NCI-H1930 (cell line): ENCODE data around the gene UGP2.
"Not testable (repeated sequence)": the region's sequence is repeated elsewhere in the genome, so short reads cannot be mapped to it uniquely, and the experiment has no call there.

Experiments
- DNase-seq, 2 experiments: peaks; one replicate each; lab custom pipeline; 2025; lab: John Stamatoyannopoulos, UW

UGP2 gene

DNA sequence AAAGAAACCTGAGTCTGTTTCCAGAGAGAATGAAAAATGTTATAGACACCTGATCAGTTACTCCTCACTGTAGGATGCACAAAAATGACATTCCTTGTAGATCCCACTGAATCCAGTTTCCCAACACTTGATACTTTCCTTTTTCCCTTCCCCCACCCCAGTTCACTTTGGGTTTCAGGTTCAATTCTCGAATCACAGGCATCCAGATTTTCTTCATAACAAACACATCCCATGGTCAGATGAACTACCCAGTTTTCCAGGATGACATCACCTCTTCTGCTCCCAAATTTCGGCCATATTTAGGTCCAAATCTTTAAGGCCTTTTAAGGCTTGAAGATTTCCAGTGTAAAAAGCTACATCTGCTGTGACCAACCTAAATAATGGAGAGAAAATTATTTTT, 51.5 kb downstream of the UGP2 start:
- DNase-seq, result no peak

DNA sequence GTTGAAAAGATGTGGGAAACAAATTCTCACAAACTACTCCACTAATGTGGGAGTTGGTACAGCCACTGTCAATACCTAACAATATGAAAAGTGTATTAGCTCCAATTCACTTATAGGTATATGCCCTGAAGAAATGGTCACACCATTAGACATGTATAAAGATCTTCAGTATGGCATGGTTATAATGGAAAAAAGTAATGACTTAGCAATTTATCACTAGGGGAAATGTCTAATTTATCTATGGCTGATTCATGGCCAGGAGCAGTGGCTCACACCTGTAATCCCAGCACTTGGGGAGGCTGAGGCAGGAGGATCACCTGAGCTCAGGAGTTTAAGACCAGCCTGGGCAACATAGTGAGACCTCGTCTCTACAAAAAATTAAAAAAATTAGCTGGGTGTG, 52.5 kb downstream of the UGP2 start:
- no peak for DNase-seq

DNA sequence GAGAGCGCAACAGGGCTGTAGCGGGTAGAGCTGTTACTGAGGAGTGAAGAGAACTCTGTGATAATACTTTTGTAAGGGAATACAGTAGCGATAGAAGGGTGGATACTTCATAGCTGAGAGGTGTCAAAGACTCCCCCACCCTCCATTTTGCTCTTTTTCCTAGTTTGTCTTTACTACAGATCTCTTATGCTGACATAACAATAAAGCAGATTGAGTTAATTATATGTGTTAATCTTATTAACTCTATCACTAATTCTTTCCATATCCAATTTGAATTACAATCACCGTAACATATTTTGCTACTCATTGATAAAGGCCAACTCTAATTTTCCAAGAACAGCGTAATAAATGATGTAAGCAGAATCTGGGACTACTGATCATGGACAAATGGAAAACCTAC, 57.1 kb downstream of the UGP2 start:
- no peak for DNase-seq

DNA sequence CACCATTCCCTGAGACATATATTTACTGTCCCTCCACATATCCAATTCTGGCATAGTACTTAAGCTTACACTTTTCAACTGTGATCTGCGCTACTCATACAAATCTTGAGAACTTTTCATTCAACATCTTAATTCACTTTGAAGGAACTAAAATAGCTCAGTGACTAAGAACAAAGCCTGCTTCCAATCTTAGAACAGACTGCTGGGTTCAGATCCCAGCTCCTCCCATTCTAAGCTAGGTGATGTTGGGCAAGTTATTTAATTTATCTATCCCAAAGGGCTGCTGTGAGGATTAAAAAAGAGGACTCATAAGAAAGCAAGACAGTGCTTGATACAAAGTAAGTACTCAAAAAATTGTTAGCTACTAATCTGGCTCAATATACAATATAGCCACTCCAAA, 57.9 kb downstream of the UGP2 start:
- DNase-seq, result no peak

DNA sequence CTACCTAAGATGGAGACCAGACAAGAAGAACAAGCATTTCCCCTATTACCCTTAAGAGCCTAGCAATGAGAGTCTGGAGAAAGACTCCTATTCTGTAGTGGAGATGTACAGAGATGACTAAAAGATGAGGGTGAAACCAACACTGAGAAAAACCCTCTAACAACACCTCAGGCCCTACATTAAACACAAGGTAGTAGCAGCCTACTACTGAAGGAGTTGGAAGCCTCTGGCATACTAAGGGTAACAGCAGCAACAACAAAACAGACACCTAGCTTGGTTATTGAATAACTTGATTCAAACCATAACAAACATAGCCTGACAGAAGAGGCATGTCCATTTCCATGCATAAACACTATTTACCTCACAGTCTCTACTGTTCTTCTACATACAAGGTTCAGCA, 60.5 kb downstream of the UGP2 start:
- DNase-seq, result no peak

DNA sequence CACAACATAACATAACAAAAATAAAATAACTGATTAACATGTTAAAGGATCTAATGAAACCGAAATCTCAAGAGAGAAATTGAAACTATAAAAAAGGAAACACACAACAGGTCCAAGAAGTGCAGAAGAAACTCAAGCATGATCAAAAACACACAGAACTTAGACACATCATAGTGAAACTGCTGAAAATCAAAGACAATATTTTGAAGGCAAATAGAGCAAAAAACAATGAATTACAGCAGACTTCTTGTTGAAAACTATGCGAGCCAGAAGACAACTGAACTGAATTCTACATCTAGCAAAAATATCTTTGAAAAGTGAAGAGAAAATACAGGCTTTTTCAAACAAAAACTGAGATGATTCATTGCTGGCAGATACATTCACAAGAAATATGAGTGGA, 61.3 kb downstream of the UGP2 start:
- no peak for DNase-seq

DNA sequence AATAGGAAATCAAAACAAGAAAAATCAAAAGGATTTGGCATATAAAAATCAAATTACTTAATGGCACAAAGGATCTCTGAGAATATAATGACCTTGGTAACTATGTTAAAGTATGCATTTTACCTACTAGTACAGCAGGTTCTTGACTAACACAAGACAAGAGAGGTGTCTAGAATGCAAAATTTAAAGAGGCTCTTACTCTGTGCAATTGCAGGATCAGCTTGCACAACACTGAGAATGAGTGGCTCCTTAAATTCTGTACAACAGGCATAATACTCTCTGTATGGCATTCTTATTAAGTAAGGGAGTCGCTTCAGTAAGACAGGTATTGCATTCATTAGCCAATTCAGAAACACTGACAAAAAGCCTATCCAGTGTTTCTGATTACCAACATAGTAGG, 72.6 kb downstream of the UGP2 start:
- no peak for DNase-seq

DNA sequence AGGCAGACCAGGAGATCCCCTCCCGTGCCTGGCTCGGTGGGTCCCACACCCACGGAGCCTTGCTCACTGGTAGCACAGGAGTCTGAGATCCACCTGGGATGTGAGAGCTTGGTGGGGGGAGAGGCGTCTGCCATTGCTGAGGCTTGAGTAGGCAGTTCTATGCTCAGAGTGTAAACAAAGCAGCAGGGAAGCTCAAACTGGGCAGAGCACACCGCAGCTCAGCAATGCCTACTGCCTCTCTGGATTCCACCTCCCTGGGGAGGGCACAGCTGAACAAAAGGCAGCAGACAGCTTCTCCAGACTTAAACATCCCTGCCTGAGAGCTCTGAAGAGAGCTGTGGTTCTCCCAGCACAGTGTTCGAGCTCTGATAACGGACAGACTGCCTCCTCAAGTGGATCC, 85.1 kb downstream of the UGP2 start:
- no peak for DNase-seq

DNA sequence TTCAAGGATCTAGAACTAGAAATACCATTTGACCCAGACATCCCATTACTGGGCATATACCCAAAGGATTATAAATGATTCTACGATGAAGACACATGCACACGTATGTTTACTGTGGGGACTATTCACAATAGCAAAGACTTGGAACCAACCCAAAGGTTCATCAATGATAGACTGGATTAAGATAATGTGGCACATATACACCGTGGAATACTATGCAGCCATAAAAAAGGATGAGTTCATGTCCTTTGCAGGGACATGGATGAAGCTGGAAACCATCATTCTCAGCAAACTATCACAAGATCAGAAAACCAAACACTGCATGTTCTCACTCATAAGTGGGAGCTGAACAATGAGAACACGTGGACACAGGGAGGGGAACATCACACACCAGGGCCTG, 90.4 kb downstream of the UGP2 start:
- DNase-seq, result not testable (repeated sequence)
